HG02973 (cell line): ENCODE results near the gene GPR37L1.

ENCODE experiments used
- ATAC-seq: cut with Tn5 transposase; IDR thresholded peaks from one replicate; pipeline ENCODE4 v1.9.1; 2021; ENCODE audit warnings: moderate library complexity; ENCODE audit not compliant: unreplicated experiment

Gene GPR37L1, protein sequence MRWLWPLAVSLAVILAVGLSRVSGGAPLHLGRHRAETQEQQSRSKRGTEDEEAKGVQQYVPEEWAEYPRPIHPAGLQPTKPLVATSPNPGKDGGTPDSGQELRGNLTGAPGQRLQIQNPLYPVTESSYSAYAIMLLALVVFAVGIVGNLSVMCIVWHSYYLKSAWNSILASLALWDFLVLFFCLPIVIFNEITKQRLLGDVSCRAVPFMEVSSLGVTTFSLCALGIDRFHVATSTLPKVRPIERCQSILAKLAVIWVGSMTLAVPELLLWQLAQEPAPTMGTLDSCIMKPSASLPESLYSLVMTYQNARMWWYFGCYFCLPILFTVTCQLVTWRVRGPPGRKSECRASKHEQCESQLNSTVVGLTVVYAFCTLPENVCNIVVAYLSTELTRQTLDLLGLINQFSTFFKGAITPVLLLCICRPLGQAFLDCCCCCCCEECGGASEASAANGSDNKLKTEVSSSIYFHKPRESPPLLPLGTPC

DNA sequence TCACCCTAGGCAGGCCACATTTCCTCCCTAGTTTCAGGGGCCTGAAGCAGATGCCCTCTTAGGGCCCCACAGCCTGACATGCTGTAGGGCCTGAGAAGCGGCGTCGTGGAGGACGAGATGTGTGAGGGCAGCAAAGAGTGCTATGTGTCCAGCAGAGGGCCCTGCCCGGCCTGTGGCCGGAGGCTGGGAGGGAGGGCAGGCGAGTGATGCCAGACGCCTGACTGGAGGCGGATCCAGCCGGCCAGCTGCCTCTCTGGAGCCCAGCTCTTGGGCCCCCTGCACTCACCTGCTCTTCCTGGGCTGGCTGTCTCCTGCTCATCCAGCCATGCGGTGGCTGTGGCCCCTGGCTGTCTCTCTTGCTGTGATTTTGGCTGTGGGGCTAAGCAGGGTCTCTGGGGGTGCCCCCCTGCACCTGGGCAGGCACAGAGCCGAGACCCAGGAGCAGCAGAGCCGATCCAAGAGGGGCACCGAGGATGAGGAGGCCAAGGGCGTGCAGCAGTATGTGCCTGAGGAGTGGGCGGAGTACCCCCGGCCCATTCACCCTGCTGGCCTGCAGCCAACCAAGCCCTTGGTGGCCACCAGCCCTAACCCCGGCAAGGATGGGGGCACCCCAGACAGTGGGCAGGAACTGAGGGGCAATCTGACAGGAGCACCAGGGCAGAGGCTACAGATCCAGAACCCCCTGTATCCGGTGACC lies at the start of gene GPR37L1:
Gene GPR37L1 (plus strand): TSS at position 279 of the 697 bp plus-strand sequence. CDS start 47 bp downstream, at position 326.
- no peak for ATAC-seq

DNA sequence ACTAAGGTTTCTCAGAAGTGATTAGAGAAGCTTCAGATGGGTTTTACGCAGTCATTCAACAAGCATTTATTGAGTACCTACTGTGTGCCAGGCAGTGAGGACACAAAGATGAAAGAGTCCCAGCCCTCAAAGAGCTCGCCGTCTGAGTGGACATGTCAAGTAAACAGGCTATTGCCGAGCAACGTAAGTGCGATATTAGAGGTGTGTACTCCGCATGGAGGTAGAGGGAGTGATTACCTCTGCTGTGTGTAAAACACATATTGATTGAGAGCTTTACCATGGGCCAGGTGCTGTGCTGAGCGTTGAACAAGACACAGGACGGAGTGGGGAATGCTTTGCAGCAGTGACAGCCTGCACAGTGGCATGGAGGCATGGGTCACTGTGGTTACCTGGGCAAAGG lies 49.5 kb upstream of the GPR37L1 start:
- no peak for ATAC-seq

DNA sequence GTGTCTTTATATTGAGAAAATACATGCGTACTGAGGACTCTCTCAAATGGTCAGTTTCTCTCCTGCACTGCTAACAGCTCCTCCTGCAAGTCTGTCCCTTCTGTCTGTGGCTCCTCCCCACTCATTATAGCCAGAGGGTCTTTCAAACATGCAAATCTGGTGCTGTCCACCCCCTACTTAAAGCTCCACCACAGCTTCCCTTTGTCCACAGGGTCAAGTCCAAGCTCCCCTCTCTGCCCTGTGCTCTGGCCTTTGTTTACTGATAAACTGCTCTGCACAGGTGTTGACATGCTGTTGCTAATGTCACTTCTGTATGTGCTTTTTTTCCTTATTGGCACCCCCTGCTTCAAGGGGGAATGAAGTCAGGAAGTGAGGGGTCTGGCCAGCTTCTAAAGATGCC lies 47.7 kb upstream of the GPR37L1 start:
- ATAC-seq: no peak

DNA sequence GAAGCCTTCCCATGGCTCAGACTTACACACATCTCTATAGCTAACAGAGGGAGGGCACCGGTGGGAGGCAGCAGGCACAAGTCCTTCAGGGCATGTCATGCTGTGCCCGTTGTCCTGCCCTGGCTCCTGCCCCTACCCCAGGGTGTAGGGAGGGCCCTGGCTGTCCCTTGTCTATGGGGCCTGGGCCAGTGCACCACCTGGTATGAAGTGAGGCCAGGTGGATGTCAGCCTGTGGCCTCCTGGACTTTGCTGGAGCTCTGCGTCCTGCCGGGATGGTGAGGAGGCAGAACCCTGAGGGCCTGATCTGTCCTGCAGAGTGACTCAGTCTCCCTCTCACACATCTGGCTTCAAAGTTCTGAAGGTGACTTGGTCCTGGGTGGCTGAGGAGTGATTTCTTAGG lies 47.3 kb upstream of the GPR37L1 start:
- no peak for ATAC-seq

DNA sequence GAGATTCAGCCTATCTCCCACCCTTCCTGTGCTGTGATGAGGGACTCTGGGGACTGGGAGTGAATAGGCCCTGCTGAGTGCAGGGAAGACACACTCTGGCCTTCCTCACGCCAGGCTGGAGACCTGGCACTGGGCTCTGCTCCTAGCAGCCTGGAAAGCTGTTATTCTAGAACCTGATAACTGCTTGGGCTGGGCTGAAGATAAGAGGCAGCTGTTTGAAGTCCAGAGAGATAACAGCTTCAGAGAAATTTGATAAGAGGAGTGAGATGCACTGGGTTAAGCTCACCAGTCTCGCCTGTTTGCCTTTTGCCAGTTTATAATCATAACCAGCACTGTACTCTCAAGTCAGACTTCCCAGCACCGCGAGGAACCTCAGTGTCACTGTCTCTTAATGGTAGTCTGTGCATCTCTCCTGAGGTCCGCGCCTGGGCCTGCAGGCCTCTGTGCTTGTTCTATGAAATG lies 46.6 kb upstream of the GPR37L1 start:
- no peak for ATAC-seq

DNA sequence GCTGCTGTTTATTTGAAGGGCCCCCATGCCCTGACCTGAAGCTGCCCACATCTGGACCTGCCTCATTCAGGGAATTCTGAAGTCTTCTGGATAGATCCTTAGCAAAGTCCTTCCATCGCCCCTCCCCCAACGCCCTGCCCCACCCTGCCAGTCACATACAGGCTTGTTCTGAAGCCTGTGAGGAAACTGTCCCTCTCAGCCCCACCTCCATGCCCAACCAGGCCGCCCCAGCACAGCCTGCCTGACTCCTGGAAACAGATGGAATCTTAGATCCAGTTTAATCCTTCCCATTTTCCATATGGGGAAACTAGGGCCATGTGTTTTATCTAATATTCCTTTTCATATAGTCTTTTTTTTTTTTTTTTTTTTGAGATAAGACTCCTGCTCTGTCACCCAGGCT lies 44.5 kb upstream of the GPR37L1 start:
- no peak for ATAC-seq

DNA sequence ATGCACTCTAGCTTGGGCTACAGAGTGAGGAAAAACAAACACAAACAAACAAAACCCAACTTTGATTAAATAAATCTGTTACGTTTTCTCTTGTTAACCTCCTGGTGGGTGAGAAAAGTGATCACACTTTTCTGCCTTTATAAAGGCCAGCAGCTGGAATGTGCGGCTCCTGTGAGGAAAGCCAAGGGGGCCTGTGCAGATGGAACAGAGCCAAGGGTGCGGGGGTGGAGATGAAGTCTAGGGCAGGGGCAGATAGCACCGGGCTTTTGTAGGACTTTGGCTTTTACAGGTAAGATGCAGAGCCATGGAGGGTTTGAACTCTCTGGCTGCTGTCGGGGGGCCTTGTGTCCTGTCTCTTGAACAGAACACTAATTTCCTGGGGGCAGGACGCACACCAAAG lies 40.7 kb upstream of the GPR37L1 start:
- ATAC-seq: no peak

DNA sequence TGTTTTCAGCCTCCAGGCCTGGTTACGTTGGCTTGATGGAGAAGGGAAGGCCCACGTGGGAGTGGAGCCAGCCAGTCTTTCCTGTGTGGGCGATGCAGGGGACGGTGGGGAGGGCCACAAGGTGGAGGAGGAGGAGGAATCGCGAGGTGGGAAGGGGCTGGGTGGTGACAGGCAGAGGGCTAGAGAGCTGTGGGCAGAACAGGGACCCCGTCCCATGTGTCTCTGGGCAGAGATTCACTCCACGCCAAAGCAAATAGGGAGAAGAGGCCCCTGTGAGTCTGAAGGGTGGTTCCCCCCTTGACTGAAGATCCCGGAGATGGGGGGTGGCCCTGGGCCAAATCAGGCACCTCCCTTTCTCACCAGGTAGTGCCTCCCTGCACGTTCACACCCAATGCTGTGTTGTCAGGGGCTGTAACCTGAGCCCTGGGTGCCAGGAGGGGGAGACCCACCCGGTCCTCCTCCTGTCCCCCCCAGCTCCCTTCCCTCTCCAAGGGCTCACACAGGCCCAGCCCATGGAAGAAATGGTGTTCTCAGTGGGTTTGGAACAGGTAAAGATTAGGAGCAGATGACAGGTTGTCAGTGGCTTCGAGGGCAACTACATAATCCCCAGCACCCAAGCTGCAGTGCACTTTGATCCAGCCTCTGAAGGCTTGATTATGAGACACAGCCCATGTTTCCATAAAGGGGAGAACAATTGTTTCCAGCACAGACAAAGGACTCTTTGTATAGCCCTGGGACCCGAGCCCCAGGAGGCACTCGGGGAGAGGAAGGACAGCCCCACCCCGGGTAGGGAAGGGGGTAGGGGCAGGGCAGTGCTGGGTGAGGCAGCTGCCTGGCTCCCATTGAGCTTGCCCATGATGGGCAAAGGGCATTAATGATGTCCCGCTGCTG lies 37.7 kb upstream of the GPR37L1 start:
- ATAC-seq: no peak

DNA sequence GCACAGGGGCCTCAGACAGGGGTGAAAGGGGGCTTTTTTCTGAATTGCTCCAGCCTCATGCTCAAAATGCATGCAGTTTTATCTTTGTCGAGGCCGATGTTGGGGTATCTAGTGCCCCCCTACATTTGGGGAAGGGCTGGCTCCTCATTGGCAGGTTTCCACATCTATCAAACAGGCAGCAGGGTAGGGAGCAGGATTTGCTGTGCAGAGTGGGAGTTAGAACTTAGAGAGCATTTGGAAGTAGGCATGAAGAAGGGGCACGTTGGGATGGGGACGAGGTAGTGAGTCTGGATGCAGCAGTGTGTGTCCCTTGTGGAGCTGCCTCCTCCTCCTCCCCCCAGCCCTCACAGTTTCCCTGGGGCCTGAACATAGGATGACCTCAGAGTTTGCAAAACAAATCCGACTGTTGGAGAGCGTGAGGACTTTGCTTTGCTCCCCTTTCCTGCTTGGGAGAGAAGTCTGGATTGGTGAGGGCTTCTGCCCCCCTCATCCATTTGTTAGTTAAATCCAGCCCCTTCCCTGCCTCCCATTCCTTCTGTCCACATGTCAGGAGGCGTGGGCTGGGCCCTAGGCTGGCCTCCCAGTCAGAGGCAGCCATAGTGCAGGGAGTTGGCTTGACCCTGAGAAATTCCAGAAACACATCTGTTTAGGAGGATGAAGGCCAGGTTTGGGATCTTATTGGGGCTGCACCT lies 36.9 kb upstream of the GPR37L1 start:
- no peak for ATAC-seq

DNA sequence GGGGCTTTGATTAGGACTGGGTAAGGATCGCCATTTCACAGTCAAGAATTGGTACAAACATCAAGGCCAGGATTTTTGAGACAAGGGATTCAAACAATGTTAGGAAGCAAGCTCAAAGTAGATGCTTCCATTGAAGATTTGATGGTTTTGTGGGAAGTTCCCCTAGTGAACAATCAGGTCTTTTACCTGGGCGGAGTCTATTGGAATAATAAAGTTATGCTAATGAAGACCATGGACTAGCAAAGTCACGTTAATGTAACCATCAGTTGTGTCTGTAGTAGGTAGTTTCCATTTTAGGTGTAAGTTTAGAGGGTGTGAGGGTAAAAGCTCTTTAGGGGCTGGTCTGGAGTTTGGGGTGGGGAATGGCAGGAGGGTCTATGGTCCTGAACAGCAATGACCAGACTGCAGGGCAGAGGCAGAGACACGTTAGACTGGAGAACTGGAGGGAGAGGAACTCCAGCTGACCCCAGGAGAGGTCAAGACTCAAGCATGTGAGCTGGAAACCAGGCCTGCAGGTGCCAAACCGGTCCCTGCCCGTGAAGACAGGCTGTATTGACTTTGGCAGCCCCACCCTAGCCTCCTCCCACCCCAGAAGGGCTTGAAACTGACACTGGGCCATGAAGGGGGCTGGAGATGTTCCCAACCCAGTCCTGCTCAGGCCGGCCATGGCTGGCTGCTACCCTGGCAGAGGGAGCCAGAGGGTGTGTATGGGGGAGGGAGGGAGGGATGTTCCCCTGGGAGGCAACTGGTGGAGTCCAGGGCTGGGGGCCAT lies 36.0 kb upstream of the GPR37L1 start:
- ATAC-seq: no peak

DNA sequence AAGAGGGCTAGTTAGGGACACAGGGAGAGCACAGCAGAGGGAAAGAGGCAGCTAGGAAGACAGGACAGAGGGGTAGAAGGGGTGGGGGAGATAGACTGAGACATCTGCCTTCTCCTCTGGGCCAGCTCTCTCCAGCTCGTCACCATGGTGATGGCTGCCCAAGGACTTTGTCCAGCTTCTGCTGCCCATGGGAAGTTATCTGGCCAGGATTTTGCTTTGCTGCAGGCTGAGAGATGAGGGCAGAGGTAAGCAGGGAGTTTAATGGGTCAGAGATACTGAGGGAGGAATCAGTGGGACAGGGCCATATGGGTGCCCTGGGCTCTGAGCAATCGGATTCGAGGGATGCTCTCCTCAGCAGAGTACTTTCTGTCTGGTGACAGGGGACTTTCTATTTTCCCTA lies 34.5 kb upstream of the GPR37L1 start:
- no peak for ATAC-seq

DNA sequence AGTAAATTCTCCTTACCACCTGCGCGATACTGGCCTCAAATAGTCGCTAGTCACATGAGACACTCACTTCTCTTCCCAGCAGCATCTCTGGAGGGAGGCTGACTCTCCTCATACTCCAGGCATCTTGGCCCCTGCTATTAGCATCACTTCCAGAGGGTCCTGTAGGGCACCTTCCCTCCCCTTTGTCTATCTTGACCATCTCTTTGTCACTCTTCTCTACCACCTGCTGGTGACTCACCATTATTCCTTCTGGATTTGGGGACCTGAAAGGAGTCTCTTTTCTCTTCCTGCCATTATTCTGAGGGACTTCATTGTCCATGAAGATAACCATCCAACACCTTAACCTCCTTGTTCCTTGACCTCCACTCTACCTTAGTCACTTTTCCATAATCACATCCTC lies 31.7 kb upstream of the GPR37L1 start:
- no peak for ATAC-seq

DNA sequence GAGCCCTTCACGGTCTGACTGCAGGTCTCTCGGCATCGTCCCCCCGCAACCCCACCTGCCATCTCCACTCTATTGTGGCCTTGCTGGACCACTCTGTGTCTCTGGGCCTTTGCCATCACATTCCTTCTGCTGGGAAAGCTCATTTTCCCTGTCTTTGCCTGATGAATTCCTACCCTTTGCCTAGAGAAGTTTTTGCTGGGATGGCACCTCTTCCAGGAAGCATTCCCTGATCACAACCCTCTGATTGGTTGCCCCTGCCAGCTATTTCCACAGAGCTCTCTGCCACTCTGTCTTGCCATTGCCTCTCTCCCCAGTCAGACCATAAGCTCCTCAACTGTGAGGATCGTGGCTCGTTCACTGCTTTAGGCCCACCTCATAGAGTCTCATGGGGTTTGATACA lies 28.9 kb upstream of the GPR37L1 start:
- ATAC-seq: no peak

DNA sequence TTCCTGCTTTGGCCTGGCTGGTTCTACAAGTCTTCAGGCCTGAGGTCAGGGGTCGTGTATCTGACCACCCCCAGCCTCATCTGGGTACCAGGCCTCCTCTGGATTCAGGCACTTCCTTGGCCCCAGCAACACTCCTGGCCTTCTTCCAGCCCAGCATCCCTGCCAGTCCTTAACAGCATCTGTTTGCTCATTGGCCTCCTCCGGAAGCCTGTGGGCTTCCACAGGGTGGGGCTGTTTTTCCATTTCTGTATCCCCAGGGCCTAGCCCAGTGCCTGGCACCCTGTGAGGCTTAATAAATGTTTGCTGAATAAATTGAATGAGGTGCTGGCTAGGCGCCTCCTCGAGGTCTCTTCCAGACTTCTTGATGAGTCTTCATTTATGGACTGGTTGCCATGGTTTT lies 21.5 kb upstream of the GPR37L1 start:
- no peak for ATAC-seq

DNA sequence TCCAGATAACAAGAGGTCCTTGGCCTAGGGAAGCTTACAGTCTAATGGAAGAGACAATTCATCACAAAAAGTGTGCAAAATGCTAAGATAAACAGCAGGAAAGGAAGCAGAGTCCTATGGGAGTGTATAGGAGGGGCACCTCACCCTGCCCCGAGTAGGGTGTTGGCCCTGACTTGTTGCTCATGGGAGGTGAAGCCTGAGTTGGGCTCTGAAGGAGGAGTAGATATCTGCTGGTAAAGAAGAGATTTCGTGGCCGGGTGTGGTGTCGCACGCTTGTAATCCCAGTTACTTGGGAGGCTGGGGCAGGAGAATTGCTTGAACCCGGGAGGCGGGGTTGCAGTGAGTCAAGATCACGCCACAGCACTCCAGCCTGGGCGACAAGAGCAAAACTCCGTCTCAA lies 18.6 kb upstream of the GPR37L1 start:
- no peak for ATAC-seq

DNA sequence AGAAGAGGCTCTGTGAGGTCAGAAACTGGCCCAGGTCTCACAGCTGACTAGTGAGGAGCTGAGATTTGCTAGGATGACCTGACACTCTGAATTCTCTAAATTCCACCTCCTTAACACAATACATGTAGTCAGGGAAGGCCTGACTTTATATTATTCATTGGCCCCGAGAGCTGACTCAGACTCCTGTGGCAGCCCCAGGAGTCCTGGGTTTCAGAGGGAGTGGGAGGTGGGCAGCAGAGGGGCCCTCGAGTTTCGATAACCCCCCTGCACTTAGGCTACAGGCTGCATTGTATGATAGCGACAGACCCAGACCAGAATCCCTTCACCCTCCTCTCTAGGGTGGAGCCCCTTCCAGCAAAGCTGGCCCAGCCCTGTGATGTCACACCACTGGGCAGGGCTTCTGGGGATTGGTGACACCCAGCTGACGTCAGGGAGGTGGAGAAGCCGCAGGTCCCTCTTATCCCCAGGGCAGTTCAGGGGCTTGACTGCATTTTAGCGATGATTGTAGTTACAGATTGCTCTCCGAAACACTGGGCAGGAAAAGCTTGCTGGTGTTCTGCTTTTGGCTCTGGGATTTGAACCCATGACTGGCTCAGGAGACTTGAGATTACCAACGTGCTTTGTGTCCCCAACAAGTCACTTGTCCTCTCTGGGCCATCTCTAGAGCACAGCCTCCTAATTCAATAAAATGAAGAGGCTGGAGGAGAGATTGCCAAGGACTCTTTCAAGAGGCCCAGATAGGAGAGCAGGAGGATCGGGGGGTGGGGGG lies 17.0 kb upstream of the GPR37L1 start:
- no peak for ATAC-seq

DNA sequence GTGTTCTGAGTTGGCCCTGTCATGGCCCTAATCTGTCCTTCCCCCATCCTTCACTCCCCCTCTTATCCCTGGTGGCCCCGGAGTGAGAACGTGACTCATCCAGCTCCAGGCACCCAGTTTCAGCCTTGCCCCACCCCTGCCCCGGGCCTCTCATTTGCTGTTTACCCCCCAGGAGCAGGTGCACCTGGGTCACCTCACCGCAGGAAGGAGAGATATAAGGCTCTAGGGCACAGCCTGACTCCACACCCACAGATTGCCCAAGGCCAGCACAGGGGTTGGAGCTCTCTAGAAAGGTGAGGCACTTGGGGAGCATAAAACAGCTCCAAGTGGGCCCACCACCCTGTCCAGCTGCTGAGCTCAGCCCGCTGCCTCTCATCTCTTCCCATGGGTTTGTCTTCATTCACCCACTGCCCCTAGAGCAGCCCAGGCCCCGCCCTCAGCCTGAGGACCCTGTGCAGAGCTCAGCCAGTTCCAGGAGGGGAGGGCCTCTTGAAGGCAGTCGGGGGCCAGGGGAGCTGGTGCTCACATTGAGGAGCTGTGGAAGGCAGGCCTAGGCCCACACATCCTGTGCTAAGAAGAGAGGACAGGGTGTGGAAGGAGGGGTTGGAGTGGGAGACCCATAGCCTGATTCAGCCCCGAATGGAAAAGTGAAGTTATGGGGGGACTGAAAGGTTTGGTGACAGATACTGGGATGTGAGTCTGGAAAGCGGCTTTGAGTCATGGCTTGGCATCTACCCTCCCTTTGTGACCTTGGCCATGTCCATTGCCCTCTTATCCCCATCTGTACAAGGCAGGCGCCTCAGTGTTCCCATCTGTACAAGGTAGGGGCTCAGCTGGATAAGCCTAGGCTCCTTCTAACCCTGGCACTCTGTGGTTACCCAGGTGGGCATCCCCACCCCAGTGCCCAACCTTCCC lies 16.1 kb upstream of the GPR37L1 start:
- no peak for ATAC-seq

DNA sequence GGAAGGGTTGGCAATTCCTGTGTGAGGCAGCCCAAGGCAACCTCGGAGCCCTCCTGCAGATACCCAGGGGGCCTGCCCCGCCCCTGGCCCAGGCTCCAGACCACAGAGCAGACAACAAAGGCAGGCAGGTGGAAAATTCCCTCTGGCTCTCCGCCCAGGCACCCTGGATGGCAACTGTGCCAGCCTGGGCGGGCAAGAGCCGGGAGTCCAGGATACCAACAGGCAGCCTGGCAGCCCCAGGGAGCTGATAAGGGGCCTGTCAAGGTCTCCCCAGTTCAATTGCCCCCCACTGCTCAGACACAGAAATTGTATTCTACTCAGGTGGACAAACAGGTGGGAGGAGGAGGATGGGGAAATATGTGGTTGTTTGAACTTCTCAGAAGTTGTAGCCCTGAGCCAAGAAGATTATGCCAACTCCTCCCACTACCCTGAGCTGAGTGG lies 15.4 kb upstream of the GPR37L1 start:
- no peak for ATAC-seq
